Erythroblast (primary cell): ENCODE measurements around the gene ADARB2.

Source experiments
- GATA1 ChIP-seq: IDR thresholded peaks from 2 replicates; pipeline ENCODE4 v1.6.1; 2011; ENCODE audit warnings: low read depth, mild to moderate bottlenecking, control low read depth, low read length, moderate library complexity
- POLR2A ChIP-seq: IDR thresholded peaks from 2 replicates; pipeline ENCODE4 v1.6.1; 2011; ENCODE audit warnings: mild to moderate bottlenecking, low read length

DNA sequence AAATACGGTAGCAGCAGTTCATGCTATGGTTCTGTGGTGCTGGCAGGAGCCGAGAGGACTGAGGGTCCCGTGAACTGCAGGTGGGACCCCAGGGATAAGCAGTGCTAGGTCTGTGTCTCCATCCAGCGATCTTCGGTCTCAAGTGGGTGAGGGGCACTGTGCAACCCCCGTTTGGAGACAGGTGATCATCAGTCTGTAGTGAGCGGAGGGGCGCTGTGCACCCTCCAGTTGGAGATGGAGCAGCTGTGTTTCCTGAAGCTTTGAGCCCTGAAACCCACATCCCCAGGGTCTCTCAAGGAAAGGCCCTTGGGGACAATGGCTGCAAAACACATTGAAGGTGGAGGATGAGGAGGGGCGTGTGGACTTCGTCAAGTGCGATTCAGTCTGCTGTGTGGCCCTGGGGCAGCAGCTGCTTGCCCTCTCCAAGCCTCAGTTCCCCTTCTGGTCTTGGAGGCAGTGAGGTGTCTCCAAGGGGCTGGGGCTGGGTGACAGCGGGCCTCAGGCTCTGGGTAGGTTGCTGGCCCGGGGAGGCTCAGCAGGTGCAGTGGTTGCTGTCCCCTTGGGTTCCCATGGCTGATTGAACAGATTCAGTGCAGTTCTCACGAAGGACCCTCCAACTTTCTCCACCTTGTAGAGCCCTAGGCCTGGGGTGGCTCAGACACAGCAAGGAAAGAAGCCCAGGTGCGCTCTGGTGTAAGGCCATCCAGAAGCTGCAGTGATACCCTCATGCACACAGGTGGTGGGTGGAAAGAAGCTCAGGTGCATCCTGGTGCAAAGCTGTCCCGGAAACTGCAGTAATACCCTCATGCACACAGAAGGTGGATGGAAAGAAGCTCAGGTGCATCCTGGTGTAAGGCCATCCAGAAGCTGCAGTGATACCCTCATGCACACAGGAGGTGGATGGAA is 160.6 kb downstream of the ADARB2 start:
- TF ChIP-seq POLR2A (no peak), GATA1 (no peak)
